ENCODE results near the gene HK3. TPM values are rescaled to one million over a fixed set of nuclear protein-coding genes. Genes with fewer than 3 reads are reported as not detected.

HK3 gene
- polyA plus RNA-seq, 3 donors: 0.37 to 0.99 (median 0.73) TPM

Other genes starting within 250 kb of the HK3 start
- under 1 TPM; 0.13 to 0.43 (median 0.34) TPM for gene UNC5A, start 88.8 kb downstream of the HK3 start, polyA plus RNA-seq (ENCODE audit: insufficient read length in 3 of 3)
- gene UIMC1, start 107.4 kb upstream of the HK3 start, polyA plus RNA-seq (ENCODE audit: insufficient read length in 3 of 3): 10 to 100 TPM; 37.0 to 47.0 (median 38.8) TPM
- 10 to 100 TPM; 21.6 to 33.2 (median 27.5) TPM for gene ZNF346, start 123.3 kb upstream of the HK3 start, polyA plus RNA-seq (ENCODE audit: insufficient read length in 3 of 3)
- 100 to 1,000 TPM in 2 of 3 donors, 10 to 100 TPM in 1; 87.4 to 103 (median 101) TPM for gene FGFR4, start 187.6 kb upstream of the HK3 start, polyA plus RNA-seq (ENCODE audit: insufficient read length in 3 of 3)
- 10 to 100 TPM; 62.9 to 70.0 (median 68.5) TPM for gene NSD1, start 234.4 kb upstream of the HK3 start, polyA plus RNA-seq (ENCODE audit: insufficient read length in 3 of 3)